Heart left ventricle (tissue), 13 donors: ENCODE measurements around the gene WASF1.

Source experiments
- CTCF ChIP-seq, 12 donors: fragments of 200-600 bp; sonication (generic) in 4 of 12; IDR thresholded peaks; one replicate each; pipeline versions ENCODE4 v1.5.0 to v1.8.0; 2018 to 2022; ENCODE audit warnings: antibody characterized with exemption in 12 of 12, mild to moderate bottlenecking in 5 of 12
- POLR2A ChIP-seq, 2 donors: fragments of 450-650 bp; IDR thresholded peaks; one replicate each; pipeline ENCODE4 v1.6.1; 2017; ENCODE audit warnings: antibody characterized with exemption in 2 of 2, mild to moderate bottlenecking in 2 of 2, moderate library complexity in 2 of 2
- donor health status: ischemic (EF 13 %, LVEDD 7.1; RV severe dilation, severe dysfunction).
- donor health status: DM: no; HTN: yes; CAD: no.
- donor health status: DM: no; HTN: no; CAD: no.
- donor health status: ischemic (EF 25% LVEDD 6.9; RV normal size, moderate dysfunction).
- donor health status: ischemic (EF 25% LVEDD 5.7; RV mildly dilated, moderate dysfunction).
- donor health status: ischemic (EF 35%, LVEDD 5.7; RV mildly dilated, moderate dysfunction).
- donor health status: nonischemic (EF 11% LVEDD 7.7; RV severe dilation, severe dysfunction).
- donor health status: DM: yes; HTN: yes; CAD: no.
- donor health status: PGD.
- donor health status: ischemic (EF 29% LVEDD 5.4; RV normal size, mild dysfunction).
- donor health status: nonischemic (EF 23%, LVEDD 6.1; RV moderate dilation, normal function).

- no peak for TF ChIP-seq CTCF (IDR thresholded peaks at IDR 0.05)
- no peak for TF ChIP-seq POLR2A (IDR thresholded peaks at IDR 0.05)
Measured at GRCh38 chr6:110063594-110064263, 115.7 kb downstream of the WASF1 start.
